HepG2 (cell line): ENCODE measurements around the gene TSPAN15. TPM values are rescaled to one million over a fixed set of nuclear protein-coding genes. Genes with fewer than 3 reads are reported as not detected.
A peak's percentile ranks its signal among the peaks of the same experiment; 100 is the strongest.

ENCODE experiments used
- ARID5B ChIP-seq: IDR thresholded peaks from 2 replicates; pipeline ENCODE4 v1.4.0; 2020; ENCODE audit warnings: mild to moderate bottlenecking, missing genetic modification reagents
- EP300 ChIP-seq, 3 experiments: sonication (generic) in 1 of 3; formaldehyde crosslinking in 1 of 3; IDR thresholded peaks; 2 replicates each; pipeline versions ENCODE4 v1.5.1 to v1.6.1; 2011 to 2020; ENCODE audit warnings: low read depth in 2 of 3, low read length in 2 of 3, borderline replicate concordance in 1 of 3, improper control_type of control experiment in 1 of 3, mild to moderate bottlenecking in 1 of 3, missing genetic modification reagents in 1 of 3, moderate library complexity in 1 of 3
- FOXK1 ChIP-seq: sonication (generic); formaldehyde crosslinking; IDR thresholded peaks from 2 replicates; pipeline ENCODE4 v1.4.0; 2020; ENCODE audit warnings: low read depth, missing genetic modification reagents, borderline replicate concordance
- FOXO1 ChIP-seq: sonication (generic); formaldehyde crosslinking; IDR thresholded peaks from 2 replicates; pipeline ENCODE4 v1.4.0; 2020; ENCODE audit warnings: missing genetic modification reagents
- FOXP1 ChIP-seq, 2 experiments: fragments of 450-650 bp in 1 of 2; IDR thresholded peaks; 2 replicates each; pipeline ENCODE4 v1.6.1; 2017 to 2018; ENCODE audit warnings: antibody characterized with exemption in 1 of 2
- GATAD2A ChIP-seq: IDR thresholded peaks from 2 replicates; pipeline ENCODE4 v1.6.1; 2016
- JUN ChIP-seq: sonication (generic); formaldehyde crosslinking; IDR thresholded peaks from 2 replicates; pipeline ENCODE4 v1.4.0; 2020; ENCODE audit warnings: mild to moderate bottlenecking, missing genetic modification reagents
- MAFF ChIP-seq: IDR thresholded peaks from 2 replicates; pipeline ENCODE4 v1.6.1; 2011; ENCODE audit warnings: low read depth, low read length, improper control_type of control experiment
- NFE2 ChIP-seq: sonication (generic); formaldehyde crosslinking; IDR thresholded peaks from 2 replicates; pipeline ENCODE4 v1.4.0; 2020; ENCODE audit warnings: missing genetic modification reagents
- PATZ1 ChIP-seq: sonication (generic); formaldehyde crosslinking; IDR thresholded peaks from 2 replicates; pipeline ENCODE4 v1.4.0; 2020; ENCODE audit warnings: missing genetic modification reagents
- PAXIP1 ChIP-seq: sonication (generic); formaldehyde crosslinking; conservative IDR thresholded peaks from 2 replicates; pipeline ENCODE4 v1.4.0; 2020; ENCODE audit warnings: mild to moderate bottlenecking, missing genetic modification reagents, moderate library complexity
- PPARG ChIP-seq: conservative IDR thresholded peaks from 2 replicates; pipeline ENCODE4 v1.6.1; 2016; ENCODE audit warnings: missing biosample characterization, missing genetic modification reagents
- SAP130 ChIP-seq: IDR thresholded peaks from 2 replicates; pipeline ENCODE4 v1.6.1; 2016; ENCODE audit warnings: low read depth
- SETDB1 ChIP-seq: sonication (generic); formaldehyde crosslinking; IDR thresholded peaks from 2 replicates; pipeline ENCODE4 v1.5.1; 2020; ENCODE audit warnings: missing genetic modification reagents, mild to moderate bottlenecking, borderline replicate concordance
- SKI ChIP-seq: fragments of 450-650 bp; IDR thresholded peaks from one replicate; pipeline ENCODE4 v1.6.1; 2018; ENCODE audit warnings: mild to moderate bottlenecking; ENCODE audit not compliant: partially characterized antibody
- SOX5 ChIP-seq: IDR thresholded peaks from 2 replicates; pipeline ENCODE4 v1.6.1; 2016; ENCODE audit warnings: borderline replicate concordance
- TBX2 ChIP-seq: sonication (generic); formaldehyde crosslinking; IDR thresholded peaks from 2 replicates; pipeline ENCODE4 v1.5.0; 2020; ENCODE audit warnings: missing genetic modification reagents, mild to moderate bottlenecking, borderline replicate concordance
- ZNF12 ChIP-seq: sonication (generic); formaldehyde crosslinking; IDR thresholded peaks from 2 replicates; pipeline ENCODE4 v1.5.0; 2020; ENCODE audit warnings: missing genetic modification reagents
- ZNF121 ChIP-seq: sonication (generic); formaldehyde crosslinking; IDR thresholded peaks from 2 replicates; pipeline ENCODE4 v1.5.0; 2020; ENCODE audit warnings: mild to moderate bottlenecking, missing genetic modification reagents
- ZNF17 ChIP-seq: sonication (generic); formaldehyde crosslinking; IDR thresholded peaks from 2 replicates; pipeline ENCODE4 v1.5.0; 2020; ENCODE audit warnings: mild to moderate bottlenecking, missing genetic modification reagents
- ZSCAN21 ChIP-seq: sonication (generic); formaldehyde crosslinking; IDR thresholded peaks from 2 replicates; pipeline ENCODE4 v1.8.0; 2022; ENCODE audit warnings: mild to moderate bottlenecking, missing genetic modification reagents, moderate library complexity, borderline replicate concordance
- polyA plus RNA-seq, 8 experiments: library from polyadenylated mRNA; depleted of rRNA in 3 of 8; stranded (reverse) in 7 of 8; unstranded in 1 of 8; fragments of >200 nt; fragmentation: Illumina TruSeq in 4 of 8; extraction: Trizol in 4 of 8; gene quantifications; 2 replicates each; pipeline versions ENCODE4 v1.2.1 to v1.2.3, GENCODE V29; 2011 to 2016; ENCODE audit warnings: low read depth in 4 of 8, missing spikeins in 1 of 8, mixed read lengths in 1 of 8; ENCODE audit not compliant: insufficient read depth in 1 of 8
- total RNA-seq, 5 experiments: library from RNA; depleted of rRNA; stranded (reverse); fragments of >200 nt; fragmentation: Illumina TruSeq; extraction: Trizol; gene quantifications; 2 replicates each; pipeline ENCODE4 v1.2.3, GENCODE V29; 2016; ENCODE audit warnings: low read depth in 1 of 5

Gene TSPAN15
- total and polyA plus RNA-seq, 2 of the 13 experiments (the other 11 are each of a cell fraction or from before 2014, with no cell fraction given) = 0.27 to 3.2 TPM

GRCh38 chr10:69446650-69447151 is 4.6 kb upstream of the TSPAN15 start (continued):
- TF ChIP-seq ARID5B (CRISPR knock-in tag) (peak; percentile 73), SKI (no peak), NFE2 (CRISPR knock-in tag) (peak; percentile 85; the same call in 1 of the 2 replicates), MAFF (peak; percentile 97), ZNF121 (CRISPR knock-in tag) (peak; percentile 0; the same call in 1 of the 2 replicates), PPARG (no peak), SOX5 (CRISPR knock-in tag) (peak; percentile 63; the same call in 1 of the 2 replicates), SETDB1 (CRISPR knock-in tag) (no peak), SAP130 (CRISPR knock-in tag) (peak; percentile 60), GATAD2A (CRISPR knock-in tag) (0 out of 2 replicates have a peak, but pooled peaks have one; percentile 22), PATZ1 (CRISPR knock-in tag) (no peak), JUN (CRISPR knock-in tag) (0 out of 2 replicates have a peak, but pooled peaks have one; percentile 66), EP300 (IDR thresholded peaks at IDR 0.05; ENCODE audit: low read depth in 2 of 2, low read length in 2 of 2) (peak in 1 of 2 experiments; percentile 62; a peak in 1 of 4 replicates), EP300 (CRISPR knock-in tag; IDR thresholded peaks at IDR 0.05; ENCODE audit: borderline replicate concordance) (no peak), FOXK1 (CRISPR knock-in tag) (peak; percentile 62; the same call in 1 of the 2 replicates), ZNF12 (CRISPR knock-in tag) (0 out of 2 replicates have a peak, but pooled peaks have one; percentile 14), FOXO1 (peak; percentile 54; the same call in 1 of the 2 replicates), ZNF17 (CRISPR knock-in tag) (no peak), TBX2 (CRISPR knock-in tag) (no peak), ZSCAN21 (CRISPR knock-in tag) (no peak), FOXP1 (IDR thresholded peaks at IDR 0.05) (no peak), FOXP1 (CRISPR knock-in tag; IDR thresholded peaks at IDR 0.05) (peak; percentile 71), PAXIP1 (CRISPR knock-in tag) (peak; percentile 38; the same call in 1 of the 2 replicates)
